HEK293 (cell line): ENCODE data around the gene TREM1.

Experiments
- GFI1B ChIP-seq: fragments of 450-650 bp; formaldehyde crosslinking; IDR thresholded peaks from 2 replicates; pipeline ENCODE4 v1.5.1; 2016; ENCODE audit warnings: missing biosample characterization, missing genetic modification characterization
- KLF8 ChIP-seq: fragments of 450-650 bp; formaldehyde crosslinking; IDR thresholded peaks from 2 replicates; pipeline ENCODE4 v1.5.1; 2016; ENCODE audit warnings: missing biosample characterization, missing genetic modification characterization
- MZF1 ChIP-seq: fragments of 450-650 bp; formaldehyde crosslinking; IDR thresholded peaks from 2 replicates; pipeline ENCODE4 v1.5.1; 2017; ENCODE audit warnings: missing biosample characterization, missing genetic modification characterization, borderline replicate concordance
- PRDM6 ChIP-seq: fragments of 450-650 bp; formaldehyde crosslinking; IDR thresholded peaks from 2 replicates; pipeline ENCODE4 v1.5.1; 2017; ENCODE audit warnings: missing biosample characterization, missing genetic modification characterization
- SETDB1 ChIP-seq: IDR thresholded peaks from one replicate; pipeline ENCODE4 v1.6.1; 2017; ENCODE audit warnings: mild to moderate bottlenecking, low read length, moderate library complexity, mixed read lengths; ENCODE audit not compliant: insufficient read length
- ZBTB10 ChIP-seq: fragments of 450-650 bp; formaldehyde crosslinking; IDR thresholded peaks from 2 replicates; pipeline ENCODE4 v1.5.1; 2016; ENCODE audit warnings: missing biosample characterization, missing genetic modification characterization
- ZBTB17 ChIP-seq: fragments of 450-650 bp; formaldehyde crosslinking; IDR thresholded peaks from 2 replicates; pipeline ENCODE4 v1.5.1; 2016; ENCODE audit warnings: missing biosample characterization, missing genetic modification characterization
- ZFP69B ChIP-seq: fragments of 450-650 bp; formaldehyde crosslinking; IDR thresholded peaks from 2 replicates; pipeline ENCODE4 v1.5.1; 2016; ENCODE audit warnings: missing biosample characterization, missing genetic modification characterization
- ZIC2 ChIP-seq: fragments of 450-650 bp; formaldehyde crosslinking; IDR thresholded peaks from 2 replicates; pipeline ENCODE4 v1.5.1; 2016; ENCODE audit warnings: missing biosample characterization, missing genetic modification characterization
- ZNF133 ChIP-seq: fragments of 450-650 bp; formaldehyde crosslinking; IDR thresholded peaks from 2 replicates; pipeline ENCODE4 v1.5.1; 2016; ENCODE audit warnings: missing biosample characterization, missing genetic modification characterization
- ZNF146 ChIP-seq: fragments of 450-650 bp; formaldehyde crosslinking; IDR thresholded peaks from 2 replicates; pipeline ENCODE4 v1.5.1; 2016; ENCODE audit warnings: missing biosample characterization, missing genetic modification characterization
- ZNF18 ChIP-seq: fragments of 450-650 bp; formaldehyde crosslinking; IDR thresholded peaks from 2 replicates; pipeline ENCODE4 v1.5.1; 2016; ENCODE audit warnings: missing biosample characterization, missing genetic modification characterization
- ZNF19 ChIP-seq: fragments of 450-650 bp; formaldehyde crosslinking; IDR thresholded peaks from 2 replicates; pipeline ENCODE4; 2016; ENCODE audit warnings: missing biosample characterization, missing genetic modification characterization, low read depth
- ZNF2 ChIP-seq: fragments of 450-650 bp; formaldehyde crosslinking; IDR thresholded peaks from 2 replicates; pipeline ENCODE4 v1.5.1; 2016; ENCODE audit warnings: missing biosample characterization, missing genetic modification characterization
- ZNF211 ChIP-seq: fragments of 450-650 bp; formaldehyde crosslinking; IDR thresholded peaks from 2 replicates; pipeline ENCODE4 v1.5.1; 2016; ENCODE audit warnings: low read depth, missing biosample characterization, missing genetic modification characterization
- ZNF280D ChIP-seq: fragments of 450-650 bp; formaldehyde crosslinking; IDR thresholded peaks from 2 replicates; pipeline ENCODE4 v1.5.1; 2016; ENCODE audit warnings: missing biosample characterization, missing genetic modification characterization
- ZNF302 ChIP-seq: fragments of 450-650 bp; formaldehyde crosslinking; IDR thresholded peaks from 2 replicates; pipeline ENCODE4 v1.5.1; 2016; ENCODE audit warnings: missing biosample characterization, missing genetic modification characterization, low read depth
- ZNF366 ChIP-seq: fragments of 450-650 bp; formaldehyde crosslinking; conservative IDR thresholded peaks from 2 replicates; pipeline ENCODE4 v1.5.1; 2016; ENCODE audit warnings: missing biosample characterization, missing genetic modification characterization
- ZNF394 ChIP-seq: fragments of 450-650 bp; formaldehyde crosslinking; IDR thresholded peaks from 2 replicates; pipeline ENCODE4 v1.5.1; 2016; ENCODE audit warnings: missing biosample characterization, missing genetic modification characterization, mild to moderate bottlenecking, moderate library complexity, borderline replicate concordance
- ZNF514 ChIP-seq: fragments of 450-650 bp; formaldehyde crosslinking; IDR thresholded peaks from 2 replicates; pipeline ENCODE4 v1.5.1; 2016; ENCODE audit warnings: missing biosample characterization, missing genetic modification characterization
- ZNF518A ChIP-seq: fragments of 450-650 bp; formaldehyde crosslinking; conservative IDR thresholded peaks from 2 replicates; pipeline ENCODE4 v1.5.1; 2016; ENCODE audit warnings: low read depth, missing biosample characterization, missing genetic modification characterization
- ZNF830 ChIP-seq: fragments of 450-650 bp; IDR thresholded peaks from 2 replicates; pipeline ENCODE4 v1.5.0; 2018; ENCODE audit warnings: missing biosample characterization, missing genetic modification characterization, low read depth, mild to moderate bottlenecking, moderate library complexity
- ZSCAN30 ChIP-seq: fragments of 450-650 bp; IDR thresholded peaks from 2 replicates; pipeline ENCODE4 v1.5.1; 2018; ENCODE audit warnings: missing biosample characterization, mild to moderate bottlenecking, missing genetic modification characterization, moderate library complexity
- ZXDB ChIP-seq: fragments of 450-650 bp; formaldehyde crosslinking; IDR thresholded peaks from 2 replicates; pipeline ENCODE4 v1.5.1; 2016; ENCODE audit warnings: missing biosample characterization, missing genetic modification characterization

Gene TREM1

GRCh38 chr6:41257369-41258195 lies 28.9 kb downstream of the TREM1 start (continued):
- TF ChIP-seq ZNF518A (tag by site-specific recombination) (peak; percentile 41; the same call in 1 of the 2 replicates), ZIC2 (tag by site-specific recombination) (peak; percentile 44; the same call in 1 of the 2 replicates), ZNF133 (tag by site-specific recombination) (no peak), MZF1 (tag by site-specific recombination) (peak; percentile 76; the same call in 1 of the 2 replicates), ZNF830 (tag by site-specific recombination) (no peak), ZNF2 (tag by site-specific recombination) (0 out of 2 replicates have a peak, but pooled peaks have one; percentile 22), ZNF19 (tag by site-specific recombination) (no peak), ZSCAN30 (tag by site-specific recombination) (peak; percentile 75; the same call in 1 of the 2 replicates), PRDM6 (tag by site-specific recombination) (peak; percentile 98), KLF8 (tag by site-specific recombination) (0 out of 2 replicates have a peak, but pooled peaks have one; percentile 25), ZBTB10 (no peak), ZNF394 (tag by site-specific recombination) (peak; percentile 35; the same call in 1 of the 2 replicates), ZBTB17 (tag by site-specific recombination) (peak; percentile 48; the same call in 1 of the 2 replicates), ZNF211 (tag by site-specific recombination) (no peak), ZNF146 (tag by site-specific recombination) (no peak), ZNF280D (0 out of 2 replicates have a peak, but pooled peaks have one; percentile 56), ZXDB (tag by site-specific recombination) (peak; percentile 76), ZNF514 (tag by site-specific recombination) (no peak), GFI1B (tag by site-specific recombination) (peak; percentile 85), ZNF302 (tag by site-specific recombination) (no peak), ZNF18 (tag by site-specific recombination) (peak; percentile 75), ZNF366 (0 out of 2 replicates have a peak, but pooled peaks have one; percentile 32), ZFP69B (tag by site-specific recombination) (no peak), SETDB1 (peak; percentile 91)
- TF ChIP-seq, all 188 proteins: peak for 43
